H9 (cell line): ENCODE measurements around the gene LAMB1. TPM values are rescaled to one million over a fixed set of nuclear protein-coding genes. Genes with fewer than 3 reads are reported as not detected.

ENCODE experiments used
- DNase-seq: peaks from one replicate; pipeline ENCODE4 v3.0.0-alpha.2; 2017
- H2AFZ ChIP-seq: one replicate; pipeline ENCODE4 v1.6.1; 2013; ENCODE audit warnings: mild to moderate bottlenecking, low read length, control low read depth, moderate library complexity
- H2AK5ac ChIP-seq: 2 replicates; pipeline ENCODE4 v1.6.1; 2013; ENCODE audit warnings: low read length, control low read depth, mixed read lengths; ENCODE audit not compliant: insufficient read length
- H2BK120ac ChIP-seq: one replicate; pipeline ENCODE4 v1.6.1; 2013; ENCODE audit warnings: low read depth, mild to moderate bottlenecking, low read length, control low read depth, inconsistent platforms; ENCODE audit not compliant: poor library complexity, severe bottlenecking
- H2BK12ac ChIP-seq: 2 replicates; pipeline ENCODE4 v1.6.1; 2013; ENCODE audit warnings: low read length, control low read depth, mixed read lengths, low read depth; ENCODE audit not compliant: insufficient read length
- H2BK15ac ChIP-seq: 2 replicates; pipeline ENCODE4 v1.6.1; 2013; ENCODE audit warnings: low read depth, low read length, control low read depth
- H2BK20ac ChIP-seq: one replicate; pipeline ENCODE4 v1.6.1; 2013; ENCODE audit warnings: low read depth, mild to moderate bottlenecking, low read length, control low read depth, inconsistent platforms; ENCODE audit not compliant: poor library complexity, severe bottlenecking
- H2BK5ac ChIP-seq: 2 replicates; pipeline ENCODE4 v1.6.1; 2013; ENCODE audit warnings: low read length, control low read depth, mixed read lengths; ENCODE audit not compliant: insufficient read length
- H3K14ac ChIP-seq: 2 replicates; pipeline ENCODE4 v1.6.1; 2013; ENCODE audit warnings: low read length, control low read depth; ENCODE audit not compliant: insufficient read depth
- H3K18ac ChIP-seq: 2 replicates; pipeline ENCODE4 v1.6.1; 2013; ENCODE audit warnings: low read depth, mild to moderate bottlenecking, mixed read lengths, low read length, control low read depth; ENCODE audit not compliant: insufficient read length
- H3K23ac ChIP-seq: 2 replicates; pipeline ENCODE4 v1.6.1; 2013; ENCODE audit warnings: low read length, control low read depth, mixed read lengths, low read depth; ENCODE audit not compliant: insufficient read length
- H3K23me2 ChIP-seq: 2 replicates; pipeline ENCODE4 v1.6.1; 2013; ENCODE audit warnings: low read depth, mild to moderate bottlenecking, mixed read lengths, low read length, control low read depth; ENCODE audit not compliant: insufficient read length, poor library complexity, severe bottlenecking
- H3K27ac ChIP-seq: 2 replicates; pipeline ENCODE4 v1.5.1; 2013; ENCODE audit warnings: low read length, control low read depth, mixed read lengths, low read depth; ENCODE audit not compliant: insufficient read length
- H3K27me3 ChIP-seq: 2 replicates; pipeline ENCODE4 v1.6.1; 2013; ENCODE audit warnings: low read length, control low read depth, inconsistent platforms; ENCODE audit not compliant: insufficient read depth
- H3K4ac ChIP-seq: 2 replicates; pipeline ENCODE4 v1.6.1; 2013; ENCODE audit warnings: low read depth, mild to moderate bottlenecking, control low read depth, inconsistent platforms, low read length, moderate library complexity
- H3K4me1 ChIP-seq: 2 replicates; pipeline ENCODE4 v1.6.1; 2013; ENCODE audit warnings: low read length, control low read depth, inconsistent platforms; ENCODE audit not compliant: insufficient read depth
- H3K4me2 ChIP-seq: 2 replicates; pipeline ENCODE4 v1.6.1; 2013; ENCODE audit warnings: low read length, control low read depth, mixed read lengths; ENCODE audit not compliant: insufficient read length, insufficient read depth
- H3K56ac ChIP-seq: 2 replicates; pipeline ENCODE4 v1.6.1; 2013; ENCODE audit warnings: low read depth, mild to moderate bottlenecking, mixed read lengths, low read length, control low read depth; ENCODE audit not compliant: insufficient read length
- H3K79me1 ChIP-seq: 2 replicates; pipeline ENCODE4 v1.6.1; 2013; ENCODE audit warnings: low read depth, mild to moderate bottlenecking, moderate library complexity, low read length, control low read depth, inconsistent platforms; ENCODE audit not compliant: insufficient read depth, poor library complexity, severe bottlenecking
- H3K79me2 ChIP-seq: 2 replicates; pipeline ENCODE4 v1.6.1; 2013; ENCODE audit warnings: low read length, control low read depth, inconsistent platforms; ENCODE audit not compliant: insufficient read depth
- H3K9ac ChIP-seq: 2 replicates; pipeline ENCODE4 v1.6.1; 2013; ENCODE audit warnings: low read length, control low read depth, mixed read lengths; ENCODE audit not compliant: insufficient read length; ENCODE audit errors: extremely low read depth
- H3K9me3 ChIP-seq: one replicate; pipeline ENCODE4 v1.6.1; 2013; ENCODE audit warnings: low read depth, low read length, inconsistent platforms; ENCODE audit not compliant: control insufficient read depth
- H3T11ph ChIP-seq: one replicate; pipeline ENCODE4 v1.6.1; 2013; ENCODE audit warnings: mild to moderate bottlenecking, low read length, control low read depth, inconsistent platforms
- H4K20me1 ChIP-seq: one replicate; pipeline ENCODE4 v1.6.1; 2013; ENCODE audit not compliant: control insufficient read depth, insufficient read length, insufficient read depth
- H4K5ac ChIP-seq: 2 replicates; pipeline ENCODE4 v1.6.1; 2013; ENCODE audit warnings: low read depth, mild to moderate bottlenecking, mixed read lengths, low read length, control low read depth; ENCODE audit not compliant: insufficient read length
- H4K8ac ChIP-seq: replicated peaks from 2 replicates; pipeline ENCODE4 v1.6.1; 2013; ENCODE audit warnings: low read length, control low read depth, mixed read lengths, low read depth; ENCODE audit not compliant: insufficient read length
- H4K91ac ChIP-seq: 2 replicates; pipeline ENCODE4 v1.6.1; 2013; ENCODE audit warnings: low read depth, mild to moderate bottlenecking, moderate library complexity, mixed read lengths, low read length, control low read depth; ENCODE audit not compliant: insufficient read length
- H3K27ac Mint-ChIP-seq, 3 experiments: 2 replicates in 2 of 3; 3 replicates in 1 of 3; pipeline ENCODE4 v1.8.0; 2020 to 2021; ENCODE audit warnings: mixed read lengths in 3 of 3, mild to moderate bottlenecking in 1 of 3, moderate library complexity in 1 of 3
- H3K27me3 Mint-ChIP-seq: 2 replicates; pipeline ENCODE4 v1.8.0; 2021; ENCODE audit warnings: low read depth, mild to moderate bottlenecking, moderate library complexity, mixed read lengths
- H3K36me3 Mint-ChIP-seq, 3 experiments: 2 replicates in 2 of 3; 3 replicates in 1 of 3; pipeline ENCODE4 v1.8.0; 2020 to 2021; ENCODE audit warnings: low read depth in 3 of 3, mixed read lengths in 3 of 3; ENCODE audit not compliant: insufficient read depth in 1 of 3
- H3K4me1 Mint-ChIP-seq, 2 experiments: 2 replicates each; pipeline ENCODE4 v1.8.0; 2020; ENCODE audit warnings: mixed read lengths in 2 of 2
- H3K4me3 Mint-ChIP-seq, 2 experiments: 2 replicates in 1 of 2; 3 replicates in 1 of 2; pipeline ENCODE4 v1.8.0; 2020 to 2021; ENCODE audit warnings: mild to moderate bottlenecking in 2 of 2, mixed read lengths in 2 of 2, moderate library complexity in 1 of 2
- H3K9me3 Mint-ChIP-seq, 2 experiments: 2 replicates in 1 of 2; 3 replicates in 1 of 2; pipeline ENCODE4 v1.8.0; 2020; ENCODE audit warnings: mild to moderate bottlenecking in 2 of 2, mixed read lengths in 2 of 2, moderate library complexity in 1 of 2
- CTCF ChIP-seq: fragments of 200-600 bp; sonication (generic); conservative IDR thresholded peaks from 3 replicates; pipeline ENCODE4 v1.8.0; 2021; ENCODE audit warnings: antibody characterized with exemption, mild to moderate bottlenecking
- WGBS: extraction: QIAGEN DNeasy Blood & Tissue Kit; methylation state at CpG from one replicate; pipeline ENCODE4 v1.1.7; 2013; ENCODE audit warnings: missing lambda C conversion rate, low lambda C conversion rate, mixed read lengths; ENCODE audit not compliant: insufficient read length; ENCODE audit errors: extremely low coverage; 5-methylcytosine and 5-hydroxymethylcytosine counted together
- total RNA-seq: library from RNA; stranded (reverse); gene quantifications from 2 replicates; pipeline ENCODE4 v1.2.1, GENCODE V29; 2021

Gene LAMB1
- total RNA-seq, 1 experiment from 2014 or later: 75.8 TPM

GRCh38 chr7:107879400-107880035 lies 123.4 kb downstream of the LAMB1 start:
- H2BK15ac ChIP-seq: no peak overlapping the region
- H2BK120ac ChIP-seq: no peak overlapping the region
- Mint-ChIP-seq H3K27me3 (peaks cover under 1% of the 10 kb centered on the region; the same call in 1 of the 2 replicates), H3K9me3 (no peaks in the 10 kb centered on the region), H3K4me3 (no peak overlapping the region), H3K36me3 (no peaks in the 10 kb centered on the region), H3K4me1 (peaks cover 0 to 3% of the 10 kb centered on the region in 2 experiments; a peak in 1 of 4 replicates), H3K27ac (no peak overlapping the region)
- H3K23me2 ChIP-seq: no peaks in the 10 kb centered on the region
- WGBS: no CpG with 5 or more reads among the region's 3 CpGs
- H3K23ac ChIP-seq: no peak overlapping the region
- H3K4me2 ChIP-seq: no peak overlapping the region
- H4K91ac ChIP-seq: no peak overlapping the region
- no peak overlapping the region for H2BK20ac ChIP-seq
- H3K79me1 ChIP-seq: no peaks in the 10 kb centered on the region
- no peak overlapping the region for H2AFZ ChIP-seq
- no peak overlapping the region for H4K5ac ChIP-seq
- no peak overlapping the region for H3K9ac ChIP-seq
- H3K27me3 ChIP-seq: no peaks in the 10 kb centered on the region
- no peaks in the 10 kb centered on the region for H4K20me1 ChIP-seq
- no peaks in the 10 kb centered on the region for H3K79me2 ChIP-seq
- H2BK12ac ChIP-seq: no peak overlapping the region
- no peak overlapping the region for H3K27ac ChIP-seq
- no peak overlapping the region for H3T11ph ChIP-seq
- no peak overlapping the region for H2AK5ac ChIP-seq
- no peak overlapping the region for H3K14ac ChIP-seq
- no peak overlapping the region for H2BK5ac ChIP-seq
- no peaks in the 10 kb centered on the region for H3K4me1 ChIP-seq
- DNase-seq: no peak
- TF ChIP-seq CTCF: peak; percentile 84
- H3K56ac ChIP-seq: no peak overlapping the region
- no peaks in the 10 kb centered on the region for H3K9me3 ChIP-seq
- H3K4ac ChIP-seq: no peak overlapping the region
- H4K8ac ChIP-seq: no peak overlapping the region
- no peak overlapping the region for H3K18ac ChIP-seq
